ENCODE results near the gene KIAA1614.

DNA sequence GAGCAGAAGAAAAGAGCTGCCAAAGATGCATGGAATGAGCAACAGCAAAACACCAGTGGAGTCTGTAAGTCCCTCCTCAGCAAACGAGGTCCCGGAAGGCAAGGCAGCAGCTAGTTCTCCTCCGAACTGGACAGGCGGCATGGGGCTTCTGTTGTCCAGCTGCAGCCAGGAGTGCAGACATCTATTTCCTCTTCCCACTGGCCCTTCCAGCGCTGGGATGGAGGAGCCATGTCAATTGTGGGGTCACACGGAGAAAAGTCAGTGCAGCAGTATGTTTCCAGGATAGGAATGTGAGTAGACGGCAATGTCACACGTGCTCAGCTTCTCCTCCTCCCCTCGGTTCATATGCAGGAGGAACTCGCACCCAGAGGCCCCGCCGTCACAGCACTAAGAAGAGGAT is 63.5 kb downstream of the KIAA1614 start:
- TF ChIP-seq POLR2A (IDR thresholded peaks at IDR 0.05) (no peak), POLR2AphosphoS5 (IDR thresholded peaks at IDR 0.05; ENCODE audit: insufficient read depth in 1 of 2, low read depth in 1 of 2) (no peak)
- TF ChIP-seq, protein P1, sequence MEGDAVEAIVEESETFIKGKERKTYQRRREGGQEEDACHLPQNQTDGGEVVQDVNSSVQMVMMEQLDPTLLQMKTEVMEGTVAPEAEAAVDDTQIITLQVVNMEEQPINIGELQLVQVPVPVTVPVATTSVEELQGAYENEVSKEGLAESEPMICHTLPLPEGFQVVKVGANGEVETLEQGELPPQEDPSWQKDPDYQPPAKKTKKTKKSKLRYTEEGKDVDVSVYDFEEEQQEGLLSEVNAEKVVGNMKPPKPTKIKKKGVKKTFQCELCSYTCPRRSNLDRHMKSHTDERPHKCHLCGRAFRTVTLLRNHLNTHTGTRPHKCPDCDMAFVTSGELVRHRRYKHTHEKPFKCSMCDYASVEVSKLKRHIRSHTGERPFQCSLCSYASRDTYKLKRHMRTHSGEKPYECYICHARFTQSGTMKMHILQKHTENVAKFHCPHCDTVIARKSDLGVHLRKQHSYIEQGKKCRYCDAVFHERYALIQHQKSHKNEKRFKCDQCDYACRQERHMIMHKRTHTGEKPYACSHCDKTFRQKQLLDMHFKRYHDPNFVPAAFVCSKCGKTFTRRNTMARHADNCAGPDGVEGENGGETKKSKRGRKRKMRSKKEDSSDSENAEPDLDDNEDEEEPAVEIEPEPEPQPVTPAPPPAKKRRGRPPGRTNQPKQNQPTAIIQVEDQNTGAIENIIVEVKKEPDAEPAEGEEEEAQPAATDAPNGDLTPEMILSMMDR (IDR thresholded peaks at IDR 0.05), result no peak

Data from vagina (tissue), 2 donors.